SK-N-SH (cell line): ENCODE data around the gene ZNF407. TPM values are rescaled to one million over a fixed set of nuclear protein-coding genes. Genes with fewer than 3 reads are reported as not detected.

Experiments
- CTCF ChIA-PET: fragments of 300-600, 350-600 bp; formaldehyde crosslinking; extraction: SDS; loops from one replicate; lab custom pipeline; 2021; lab: Yijun Ruan, JAX
- POLR2A ChIA-PET: fragments of 350-600 bp; sonication (Branson Sonifier 250); formaldehyde crosslinking; extraction: SDS; loops from one replicate; lab custom pipeline; 2020; ENCODE audit warnings: antibody characterized with exemption, inconsistent platforms; lab: Yijun Ruan, JAX
- DNase-seq: peaks from one replicate; pipeline ENCODE4 v3.0.0; 2012
- H2AFZ ChIP-seq: fragments of 200-600 bp; sonication (generic); 2 replicates; pipeline ENCODE4 v1.8.1; 2016; ENCODE audit warnings: antibody characterized with exemption, mild to moderate bottlenecking, low read depth
- H3F3A ChIP-seq: fragments of 200-600 bp; sonication (generic); replicated peaks from 2 replicates; pipeline ENCODE3; 2016; ENCODE audit warnings: antibody characterized with exemption, mild to moderate bottlenecking; ENCODE audit not compliant: insufficient read depth
- H3K27ac ChIP-seq, 2 experiments: fragments of 200-500 bp in 1 of 2; fragments of 200-600 bp in 1 of 2; sonication (Bioruptor generic) in 1 of 2; sonication (generic), shearing (Covaris generic) in 1 of 2; 2 replicates each; pipeline versions ENCODE4 v1.5.1 to v1.6.1; 2014 to 2016; ENCODE audit warnings: low read depth in 2 of 2, inconsistent platforms in 1 of 2, low read length in 1 of 2, mild to moderate bottlenecking in 1 of 2, mixed read lengths in 1 of 2
- H3K27me3 ChIP-seq: fragments of 200-600 bp; sonication (generic), shearing (Covaris generic); 2 replicates; pipeline ENCODE4 v1.6.1; 2016; ENCODE audit warnings: mixed run types; ENCODE audit not compliant: insufficient read depth
- H3K36me3 ChIP-seq, 2 experiments: fragments of 200-500 bp in 1 of 2; fragments of 200-600 bp in 1 of 2; sonication (Bioruptor generic) in 1 of 2; sonication (generic) in 1 of 2; replicated peaks in 1 of 2; 2 replicates each; pipeline versions ENCODE3 to v1.5.1; 2014 to 2016; ENCODE audit warnings: low read length in 1 of 2, mild to moderate bottlenecking in 1 of 2; ENCODE audit not compliant: insufficient read depth in 2 of 2, control insufficient read depth in 1 of 2
- H3K4me1 ChIP-seq, 2 experiments: fragments of 200-500 bp in 1 of 2; fragments of 200-600 bp in 1 of 2; sonication (Bioruptor generic) in 1 of 2; sonication (generic), shearing (Covaris generic) in 1 of 2; 2 replicates each; pipeline versions ENCODE4 v1.5.1 to v1.6.1; 2014 to 2016; ENCODE audit warnings: low read depth in 1 of 2, low read length in 1 of 2, mixed run types in 1 of 2; ENCODE audit not compliant: insufficient read depth in 2 of 2, control insufficient read depth in 1 of 2
- H3K4me2 ChIP-seq: fragments of 200-600 bp; sonication (generic), shearing (Covaris generic); 2 replicates; pipeline ENCODE4 v1.6.1; 2017; ENCODE audit warnings: mixed run types
- H3K4me3 ChIP-seq, 2 experiments: fragments of 200-500 bp in 1 of 2; fragments of 200-600 bp in 1 of 2; sonication (Bioruptor generic) in 1 of 2; sonication (generic), shearing (Covaris generic) in 1 of 2; 2 replicates each; pipeline versions ENCODE4 v1.5.1 to v1.8.1; 2014 to 2016; ENCODE audit warnings: low read depth in 2 of 2, inconsistent platforms in 1 of 2, low read length in 1 of 2, mild to moderate bottlenecking in 1 of 2, mixed read lengths in 1 of 2, moderate library complexity in 1 of 2
- H3K79me2 ChIP-seq: fragments of 200-600 bp; sonication (generic); 2 replicates; pipeline ENCODE4 v1.8.1; 2017; ENCODE audit warnings: mild to moderate bottlenecking; ENCODE audit not compliant: insufficient read depth
- H3K9ac ChIP-seq: fragments of 200-600 bp; sonication (generic); 2 replicates; pipeline ENCODE4 v1.6.1; 2017; ENCODE audit warnings: mixed run types
- H3K9me2 ChIP-seq: fragments of 200-600 bp; sonication (generic); 2 replicates; pipeline ENCODE4 v1.6.1; 2017; ENCODE audit warnings: mixed run types
- H3K9me3 ChIP-seq: fragments of 200-600 bp; sonication (generic); 2 replicates; pipeline ENCODE4 v1.6.1; 2017; ENCODE audit warnings: mixed run types, mild to moderate bottlenecking, moderate library complexity
- H4K20me1 ChIP-seq: fragments of 200-600 bp; sonication (generic); 2 replicates; pipeline ENCODE4 v1.6.1; 2017; ENCODE audit warnings: mild to moderate bottlenecking, mixed run types; ENCODE audit not compliant: insufficient read depth
- ELF1 ChIP-seq: IDR thresholded peaks from 2 replicates; pipeline ENCODE4 v1.4.0; 2012
- EP300 ChIP-seq, 2 experiments: IDR thresholded peaks; 2 replicates each; pipeline versions ENCODE4 v1.4.0 to v1.6.1; 2012; ENCODE audit warnings: borderline replicate concordance in 1 of 2, low read depth in 1 of 2, low read length in 1 of 2
- IRF3 ChIP-seq: fragments of 150-350 bp; IDR thresholded peaks from 2 replicates; pipeline ENCODE4 v1.6.1; 2016; ENCODE audit warnings: mild to moderate bottlenecking, low read depth, low read length
- MEF2A ChIP-seq: IDR thresholded peaks from 2 replicates; pipeline ENCODE4 v1.4.0; 2012; ENCODE audit warnings: low read depth, borderline replicate concordance
- MXI1 ChIP-seq: IDR thresholded peaks from 2 replicates; pipeline ENCODE4 v1.6.1; 2012; ENCODE audit warnings: mild to moderate bottlenecking, low read depth, low read length, improper control_type of control experiment
- POLR2AphosphoS5 ChIP-seq: IDR thresholded peaks from 2 replicates; pipeline ENCODE4 v1.6.1; 2012; ENCODE audit warnings: low read depth, low read length
- RCOR1 ChIP-seq: fragments of 150-350 bp; IDR thresholded peaks from 2 replicates; pipeline ENCODE4 v1.6.1; 2017; ENCODE audit warnings: antibody characterized with exemption, low read length
- REST ChIP-seq: IDR thresholded peaks from 2 replicates; pipeline ENCODE4 v1.6.1; 2012; ENCODE audit warnings: mild to moderate bottlenecking, low read depth, low read length, moderate library complexity
- RFX5 ChIP-seq: IDR thresholded peaks from 2 replicates; pipeline ENCODE4 v1.6.1; 2012; ENCODE audit warnings: mild to moderate bottlenecking, improper control_type of control experiment, low read length
- RXRA ChIP-seq: IDR thresholded peaks from 2 replicates; pipeline ENCODE4 v1.4.0; 2012; ENCODE audit warnings: low read depth, mild to moderate bottlenecking, borderline replicate concordance
- SIN3A ChIP-seq: IDR thresholded peaks from 2 replicates; pipeline ENCODE4 v1.6.1; 2012; ENCODE audit warnings: low read depth, mild to moderate bottlenecking, low read length, moderate library complexity, borderline replicate concordance
- SMC3 ChIP-seq: IDR thresholded peaks from 2 replicates; pipeline ENCODE4 v1.6.1; 2012; ENCODE audit warnings: low read depth, low read length, improper control_type of control experiment
- TCF12 ChIP-seq: IDR thresholded peaks from 2 replicates; pipeline ENCODE4 v1.4.0; 2012
- TEAD4 ChIP-seq: IDR thresholded peaks from 2 replicates; pipeline ENCODE4 v1.4.0; 2012; ENCODE audit warnings: mild to moderate bottlenecking, borderline replicate concordance; ENCODE audit not compliant: insufficient read depth
- USF1 ChIP-seq: IDR thresholded peaks from 2 replicates; pipeline ENCODE4 v1.4.0; 2012; ENCODE audit warnings: low read depth, borderline replicate concordance
- ZBTB33 ChIP-seq: IDR thresholded peaks from 2 replicates; pipeline ENCODE4 v1.4.0; 2012; ENCODE audit warnings: low read depth, borderline replicate concordance
- WGBS: methylation state at CpG from one replicate; pipeline ENCODE4 v1.1.6; 2017; ENCODE audit warnings: low lambda C conversion rate; 5-methylcytosine and 5-hydroxymethylcytosine counted together
- polyA plus RNA-seq, 3 experiments: library from polyadenylated mRNA; depleted of rRNA; stranded (reverse); fragments of >200 nt; gene quantifications; 2 replicates each; pipeline ENCODE4 v1.2.3, GENCODE V29; 2012

ZNF407 gene
- polyA plus RNA-seq, 1 of the 3 experiments (the other 2 are of a cell fraction), result 2.6 TPM

GRCh38 chr18:75041586-75041985, 443.9 kb downstream of the ZNF407 start (continued):
- TF ChIP-seq IRF3, result no peak
- TF ChIP-seq SMC3, result peak; percentile 51
- no peak for TF ChIP-seq RXRA
- no peak for TF ChIP-seq TEAD4
- no peak for TF ChIP-seq SIN3A
- no peak for TF ChIP-seq POLR2AphosphoS5
- no peak for TF ChIP-seq ELF1
- no peak for TF ChIP-seq TCF12
- no peak for TF ChIP-seq USF1
- no peak for TF ChIP-seq ZBTB33
- TF ChIP-seq MEF2A, result no peak

GRCh38 chr18:75043478-75043877, 445.8 kb downstream of the ZNF407 start:
- Histone ChIP-seq H3F3A (no peaks in the 10 kb centered on the region), H3K9me3 (no peaks in the 10 kb centered on the region), H3K4me1 (peaks cover 0 to 10% of the 10 kb centered on the region in 2 experiments; a peak in 2 of 4 replicates), H3K9me2 (no peaks in the 10 kb centered on the region), H4K20me1 (no peaks in the 10 kb centered on the region), H3K27me3 (no peaks in the 10 kb centered on the region), H3K4me2 (no peak overlapping the region), H3K36me3 (no peaks in the 10 kb centered on the region), H3K27ac (no peak overlapping the region), H3K79me2 (no peaks in the 10 kb centered on the region), H3K4me3 (no peak overlapping the region), H2AFZ (no peak overlapping the region), H3K9ac (no peak overlapping the region)
- POLR2A ChIA-PET, result no interaction called here
- no peak for TF ChIP-seq USF1
- TF ChIP-seq REST, result no peak
- TF ChIP-seq SMC3, result no peak
- TF ChIP-seq ZBTB33, result no peak
- TF ChIP-seq EP300 (IDR thresholded peaks at IDR 0.05; ENCODE audit: borderline replicate concordance in 1 of 2, low read depth in 1 of 2, low read length in 1 of 2), result no peak
- no peak for TF ChIP-seq MXI1
- TF ChIP-seq IRF3, result no peak
- no peak for TF ChIP-seq RCOR1
- TF ChIP-seq RFX5, result no peak
- 81% methylated on average over 4 of the region's 4 CpGs for WGBS
- DNase-seq, result no peak
- CTCF ChIA-PET, result interaction anchor here (0.7 kb wide), 1 partner anchor 67 kb away, joined by 3 read pairs; no protein-coding TSS in a partner anchor
